HL-60 (cell line): Measurements from ENCODE around the gene USO1.

Experiments
- GABPA ChIP-seq: IDR thresholded peaks from 2 replicates; pipeline ENCODE4 v1.6.1; 2012; ENCODE audit warnings: low read depth
- POLR2AphosphoS5 ChIP-seq: IDR thresholded peaks from 2 replicates; pipeline ENCODE4 v1.6.1; 2012; ENCODE audit warnings: low read depth
- TF ChIP-seq, protein P1 (sequence below): IDR thresholded peaks from one replicate; pipeline ENCODE4 v1.5.1; 2011; ENCODE audit warnings: low read length, control low read depth, inconsistent platforms; ENCODE audit not compliant: insufficient read depth
- TF ChIP-seq, protein P2 (sequence below): IDR thresholded peaks from 2 replicates; pipeline ENCODE4 v1.6.1; 2012; ENCODE audit warnings: low read depth; ENCODE audit not compliant: insufficient replicate concordance

DNA sequence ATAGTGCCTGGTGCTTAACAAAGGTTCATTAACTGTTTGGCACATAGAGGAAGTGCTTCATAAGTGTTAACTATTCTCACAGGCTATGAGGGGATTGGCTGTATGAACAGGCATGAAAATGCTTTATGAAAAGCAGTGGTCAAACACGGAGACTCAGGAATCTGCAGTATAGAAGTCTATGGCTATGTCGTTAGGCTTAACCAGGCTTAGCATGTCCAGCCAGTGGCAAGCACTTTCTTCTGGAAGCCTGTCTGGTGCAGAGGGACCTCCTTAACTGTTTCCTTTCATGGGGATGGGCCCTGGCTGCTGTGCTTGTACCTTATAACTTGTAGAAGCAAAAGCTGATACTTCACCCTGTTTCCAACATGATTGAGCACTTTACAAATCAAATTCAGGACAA, 99.4 kb downstream of the USO1 start:
- TF ChIP-seq, protein P1, sequence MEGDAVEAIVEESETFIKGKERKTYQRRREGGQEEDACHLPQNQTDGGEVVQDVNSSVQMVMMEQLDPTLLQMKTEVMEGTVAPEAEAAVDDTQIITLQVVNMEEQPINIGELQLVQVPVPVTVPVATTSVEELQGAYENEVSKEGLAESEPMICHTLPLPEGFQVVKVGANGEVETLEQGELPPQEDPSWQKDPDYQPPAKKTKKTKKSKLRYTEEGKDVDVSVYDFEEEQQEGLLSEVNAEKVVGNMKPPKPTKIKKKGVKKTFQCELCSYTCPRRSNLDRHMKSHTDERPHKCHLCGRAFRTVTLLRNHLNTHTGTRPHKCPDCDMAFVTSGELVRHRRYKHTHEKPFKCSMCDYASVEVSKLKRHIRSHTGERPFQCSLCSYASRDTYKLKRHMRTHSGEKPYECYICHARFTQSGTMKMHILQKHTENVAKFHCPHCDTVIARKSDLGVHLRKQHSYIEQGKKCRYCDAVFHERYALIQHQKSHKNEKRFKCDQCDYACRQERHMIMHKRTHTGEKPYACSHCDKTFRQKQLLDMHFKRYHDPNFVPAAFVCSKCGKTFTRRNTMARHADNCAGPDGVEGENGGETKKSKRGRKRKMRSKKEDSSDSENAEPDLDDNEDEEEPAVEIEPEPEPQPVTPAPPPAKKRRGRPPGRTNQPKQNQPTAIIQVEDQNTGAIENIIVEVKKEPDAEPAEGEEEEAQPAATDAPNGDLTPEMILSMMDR = no peak
- TF ChIP-seq, protein P2, sequence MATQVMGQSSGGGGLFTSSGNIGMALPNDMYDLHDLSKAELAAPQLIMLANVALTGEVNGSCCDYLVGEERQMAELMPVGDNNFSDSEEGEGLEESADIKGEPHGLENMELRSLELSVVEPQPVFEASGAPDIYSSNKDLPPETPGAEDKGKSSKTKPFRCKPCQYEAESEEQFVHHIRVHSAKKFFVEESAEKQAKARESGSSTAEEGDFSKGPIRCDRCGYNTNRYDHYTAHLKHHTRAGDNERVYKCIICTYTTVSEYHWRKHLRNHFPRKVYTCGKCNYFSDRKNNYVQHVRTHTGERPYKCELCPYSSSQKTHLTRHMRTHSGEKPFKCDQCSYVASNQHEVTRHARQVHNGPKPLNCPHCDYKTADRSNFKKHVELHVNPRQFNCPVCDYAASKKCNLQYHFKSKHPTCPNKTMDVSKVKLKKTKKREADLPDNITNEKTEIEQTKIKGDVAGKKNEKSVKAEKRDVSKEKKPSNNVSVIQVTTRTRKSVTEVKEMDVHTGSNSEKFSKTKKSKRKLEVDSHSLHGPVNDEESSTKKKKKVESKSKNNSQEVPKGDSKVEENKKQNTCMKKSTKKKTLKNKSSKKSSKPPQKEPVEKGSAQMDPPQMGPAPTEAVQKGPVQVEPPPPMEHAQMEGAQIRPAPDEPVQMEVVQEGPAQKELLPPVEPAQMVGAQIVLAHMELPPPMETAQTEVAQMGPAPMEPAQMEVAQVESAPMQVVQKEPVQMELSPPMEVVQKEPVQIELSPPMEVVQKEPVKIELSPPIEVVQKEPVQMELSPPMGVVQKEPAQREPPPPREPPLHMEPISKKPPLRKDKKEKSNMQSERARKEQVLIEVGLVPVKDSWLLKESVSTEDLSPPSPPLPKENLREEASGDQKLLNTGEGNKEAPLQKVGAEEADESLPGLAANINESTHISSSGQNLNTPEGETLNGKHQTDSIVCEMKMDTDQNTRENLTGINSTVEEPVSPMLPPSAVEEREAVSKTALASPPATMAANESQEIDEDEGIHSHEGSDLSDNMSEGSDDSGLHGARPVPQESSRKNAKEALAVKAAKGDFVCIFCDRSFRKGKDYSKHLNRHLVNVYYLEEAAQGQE = no peak
- TF ChIP-seq POLR2AphosphoS5 (no peak), GABPA (no peak)
